Measurements from ENCODE around the gene SRPK3.

The SRPK3 gene

DNA sequence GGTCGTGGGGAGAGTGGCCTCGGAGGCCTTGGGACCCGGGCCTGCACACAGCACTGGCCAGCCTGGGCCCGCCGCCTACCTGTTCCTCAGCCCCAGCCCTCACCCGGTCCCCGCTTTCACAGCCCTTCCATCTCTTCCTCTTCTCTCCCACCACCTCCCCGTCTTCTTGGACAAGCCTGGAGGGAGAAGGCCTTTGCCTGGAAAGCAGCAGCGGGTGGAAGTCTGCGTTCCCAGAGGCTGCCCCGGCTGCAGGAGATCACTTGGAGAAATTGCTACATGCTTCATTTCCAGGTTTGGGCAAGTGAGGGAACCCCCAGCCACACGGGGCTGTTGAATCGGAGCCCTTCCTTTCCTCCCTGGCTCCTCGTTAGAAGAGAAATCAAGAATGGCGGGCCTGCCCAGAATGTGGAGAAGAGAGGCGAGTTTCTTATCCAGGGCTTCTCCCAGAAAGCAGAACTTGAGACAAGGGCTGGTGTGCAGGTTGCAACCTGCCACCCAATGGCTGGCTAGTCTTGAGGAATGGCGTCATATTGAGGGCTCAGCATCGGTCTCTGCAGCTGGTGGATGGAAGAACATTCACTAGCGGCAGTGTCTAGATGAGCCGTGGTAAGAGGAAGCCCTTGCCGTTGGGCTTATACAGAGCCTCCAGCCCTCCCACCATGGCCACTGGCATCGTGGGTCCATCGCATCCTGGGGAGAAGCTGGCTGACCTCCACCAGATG, 50.7 kb downstream of the SRPK3 start:
- no peak for DNase-seq (ENCODE audit: low spot score)

GRCh38 chrX:153832728-153833127, 51.9 kb downstream of the SRPK3 start:
- no peak for DNase-seq (ENCODE audit: low spot score)

All from AG08396 (cell line).